IPS DF 19.7 (cell line): ENCODE data around the gene MAP3K7.
A peak's percentile ranks its signal among the peaks of the same experiment; 100 is the strongest.

Experiments
- DNase-seq: peaks from one replicate; pipeline ENCODE4 v3.0.0-alpha.2; 2013; ENCODE audit warnings: low read depth, low spot score

The MAP3K7 gene

GRCh38 chr6:90484385-90484784 lies 102.5 kb downstream of the MAP3K7 start:
- DNase-seq = no peak

- no peak for DNase-seq
Measured at GRCh38 chr6:90483956-90484355, 102.9 kb downstream of the MAP3K7 start.

- DNase-seq = no peak
Measured at GRCh38 chr6:90483116-90483839, 103.6 kb downstream of the MAP3K7 start.

GRCh38 chr6:90480666-90481065 lies 106.2 kb downstream of the MAP3K7 start:
- DNase-seq = no peak

- DNase-seq = no peak
Measured at GRCh38 chr6:90479603-90479926, 107.3 kb downstream of the MAP3K7 start.

GRCh38 chr6:90478789-90479602 lies 107.9 kb downstream of the MAP3K7 start:
- DNase-seq = peak; percentile 75

GRCh38 chr6:90478278-90478677 lies 108.6 kb downstream of the MAP3K7 start:
- DNase-seq = no peak

GRCh38 chr6:90477366-90477765 lies 109.5 kb downstream of the MAP3K7 start:
- no peak for DNase-seq

GRCh38 chr6:90472716-90473115 lies 114.2 kb downstream of the MAP3K7 start:
- DNase-seq = no peak

GRCh38 chr6:90471263-90471662 lies 115.6 kb downstream of the MAP3K7 start:
- DNase-seq = no peak

- no peak for DNase-seq
Measured at GRCh38 chr6:90469906-90470305, 117.0 kb downstream of the MAP3K7 start.

GRCh38 chr6:90468859-90469258 lies 118.0 kb downstream of the MAP3K7 start:
- no peak for DNase-seq

GRCh38 chr6:90468080-90468479 lies 118.8 kb downstream of the MAP3K7 start:
- DNase-seq = no peak

GRCh38 chr6:90467546-90467945 lies 119.3 kb downstream of the MAP3K7 start:
- DNase-seq = no peak

- DNase-seq = no peak
Measured at GRCh38 chr6:90466154-90466940, 120.5 kb downstream of the MAP3K7 start.

GRCh38 chr6:90465686-90466085 lies 121.2 kb downstream of the MAP3K7 start:
- DNase-seq = no peak

GRCh38 chr6:90464507-90464906 lies 122.4 kb downstream of the MAP3K7 start:
- DNase-seq = no peak

- DNase-seq = no peak
Measured at GRCh38 chr6:90463874-90464273, 123.0 kb downstream of the MAP3K7 start.
